Gastrocnemius medialis (tissue), 4 donors: ENCODE data around the gene USP50. TPM values are rescaled to one million over a fixed set of nuclear protein-coding genes. Genes with fewer than 3 reads are reported as not detected.

Experiments used
- ATAC-seq, 2 donors: fragments of 150-250 bp; one replicate each; pipeline ENCODE4 v1.9.1; 2016
- DNase-seq, 2 donors: peaks; one replicate each; pipeline ENCODE4 v3.0.0-alpha.2; 2019
- H3K27ac ChIP-seq, 4 donors: fragments of 200-600 bp; sonication (generic); 1 replicate in 1 of 4; 2 replicates in 3 of 4; pipeline ENCODE4 v1.5.1; 2016 to 2018; ENCODE audit warnings: mild to moderate bottlenecking in 2 of 4, moderate library complexity in 1 of 4
- H3K27me3 ChIP-seq, 3 donors: fragments of 200-600 bp; sonication (generic) in 2 of 3; 1 replicate in 1 of 3; 2 replicates in 2 of 3; pipeline versions ENCODE4 v1.5.1 to v1.6.0; 2016 to 2019; ENCODE audit warnings: mild to moderate bottlenecking in 1 of 3, moderate library complexity in 1 of 3
- H3K36me3 ChIP-seq, 2 donors: fragments of 200-600 bp; sonication (generic) in 1 of 2; one replicate each; pipeline ENCODE4 v1.5.1; 2017 to 2018
- H3K4me1 ChIP-seq, 2 donors: fragments of 200-600 bp; sonication (generic) in 1 of 2; one replicate each; pipeline ENCODE4 v1.5.1; 2016 to 2017; ENCODE audit warnings: mild to moderate bottlenecking in 2 of 2
- H3K4me3 ChIP-seq, 4 donors: fragments of 200-600 bp; sonication (generic) in 3 of 4; 1 replicate in 1 of 4; 2 replicates in 3 of 4; pipeline ENCODE4 v1.5.1; 2016 to 2019; ENCODE audit warnings: mild to moderate bottlenecking in 2 of 4
- H3K9me3 ChIP-seq, 3 donors: fragments of 200-600 bp; sonication (generic) in 2 of 3; 1 replicate in 1 of 3; 2 replicates in 2 of 3; pipeline ENCODE4 v1.5.1; 2016 to 2019
- CTCF ChIP-seq, 5 experiments: fragments of 450-650 bp in 3 of 5; fragments of 200-600 bp in 2 of 5; sonication (generic) in 2 of 5; IDR thresholded peaks in 4 of 5; conservative IDR thresholded peaks in 1 of 5; 1 replicate in 4 of 5; 2 replicates in 1 of 5; pipeline ENCODE4 v1.5.1; 2016 to 2019; ENCODE audit warnings: antibody characterized with exemption in 5 of 5, mild to moderate bottlenecking in 3 of 5, moderate library complexity in 3 of 5
- POLR2A ChIP-seq, 2 donors: fragments of 450-650 bp; IDR thresholded peaks; one replicate each; pipeline ENCODE4 v1.6.1; 2017; ENCODE audit warnings: antibody characterized with exemption in 2 of 2, mild to moderate bottlenecking in 2 of 2, moderate library complexity in 2 of 2
- in situ Hi-C, 4 donors: fragments of 200-750 bp; cut with MboI; loops; one replicate each; pipeline versions ENCODE4 v1.15.0 to v1.8.0; 2017; ENCODE audit warnings: low sequenced_read_pairs in 4 of 4
- intact Hi-C: fragments of 100-400 bp; cut with DNase I; formaldehyde crosslinking; loops from one replicate; pipeline ENCODE4 v1.15.1; 2023; ENCODE audit warnings: low total_unique reads
- total RNA-seq, 4 donors: library from RNA; depleted of rRNA; stranded (reverse); fragments of >200 nt; gene quantifications; one replicate each; pipeline versions ENCODE4 v1.1.0 to v1.2.3, GENCODE V29; 2016

The USP50 gene
- total RNA-seq, 4 donors from 2014 or later: 0.71 TPM; not detected in 3

GRCh38 chr15:50556642-50557371, 10.3 kb upstream of the USP50 start:
- ATAC-seq: no peak
- Histone ChIP-seq H3K27me3 (no peaks in the 10 kb centered on the region), H3K27ac (no peak overlapping the region), H3K4me1 (no peaks in the 10 kb centered on the region), H3K9me3 (no peaks in the 10 kb centered on the region), H3K4me3 (no peak overlapping the region), H3K36me3 (peaks cover 0 to 17% of the 10 kb centered on the region in 2 donors)
- intact Hi-C loops (no loop called here), in situ Hi-C loops (no loop called here)
- TF ChIP-seq CTCF (IDR thresholded peaks at IDR 0.05 in 4 of 5, conservative IDR thresholded peaks at IDR 0.05 in 1 of 5) (no peak), POLR2A (IDR thresholded peaks at IDR 0.05) (no peak)
- DNase-seq: no peak

- Histone ChIP-seq H3K4me3 (no peak overlapping the region), H3K27ac (no peak overlapping the region), H3K36me3 (no peaks in the 10 kb centered on the region), H3K27me3 (no peaks in the 10 kb centered on the region), H3K4me1 (no peaks in the 10 kb centered on the region), H3K9me3 (no peaks in the 10 kb centered on the region)
- in situ Hi-C loops: no loop called here
- DNase-seq (no peak), ATAC-seq (no peak)
- intact Hi-C loops: no loop called here
- TF ChIP-seq CTCF (IDR thresholded peaks at IDR 0.05 in 4 of 5, conservative IDR thresholded peaks at IDR 0.05 in 1 of 5) (no peak), POLR2A (IDR thresholded peaks at IDR 0.05) (no peak)
Measured at GRCh38 chr15:50552238-50552637, 5.8 kb upstream of the USP50 start.

GRCh38 chr15:50549326-50549725, 2.9 kb upstream of the USP50 start:
- H3K4me3 ChIP-seq: no peak overlapping the region
- DNase-seq (no peak), ATAC-seq (no peak)
- TF ChIP-seq POLR2A (IDR thresholded peaks at IDR 0.05) (no peak), CTCF (IDR thresholded peaks at IDR 0.05 in 4 of 5, conservative IDR thresholded peaks at IDR 0.05 in 1 of 5) (no peak)
- intact Hi-C loops: no loop called here
- no peaks in the 10 kb centered on the region for H3K36me3 ChIP-seq
- in situ Hi-C loops: no loop called here
- no peak overlapping the region for H3K27ac ChIP-seq
- H3K9me3 ChIP-seq: no peaks in the 10 kb centered on the region
- H3K27me3 ChIP-seq: no peaks in the 10 kb centered on the region
- no peaks in the 10 kb centered on the region for H3K4me1 ChIP-seq

- H3K27ac ChIP-seq: no peak overlapping the region
- no peaks in the 10 kb centered on the region for H3K9me3 ChIP-seq
- in situ Hi-C loops (no loop called here), intact Hi-C loops (no loop called here)
- H3K4me1 ChIP-seq: no peaks in the 10 kb centered on the region
- TF ChIP-seq CTCF (IDR thresholded peaks at IDR 0.05 in 4 of 5, conservative IDR thresholded peaks at IDR 0.05 in 1 of 5): no peak
- no peak for TF ChIP-seq POLR2A (IDR thresholded peaks at IDR 0.05)
- DNase-seq (no peak), ATAC-seq (no peak)
- H3K4me3 ChIP-seq: no peak overlapping the region
- no peaks in the 10 kb centered on the region for H3K27me3 ChIP-seq
- H3K36me3 ChIP-seq: no peaks in the 10 kb centered on the region
Measured at GRCh38 chr15:50544368-50544767, 2.1 kb downstream of the USP50 start.

- DNase-seq (no peak), ATAC-seq (no peak)
- Histone ChIP-seq H3K4me1 (no peaks in the 10 kb centered on the region), H3K4me3 (no peak overlapping the region), H3K27ac (no peak overlapping the region), H3K9me3 (no peaks in the 10 kb centered on the region), H3K27me3 (no peaks in the 10 kb centered on the region), H3K36me3 (no peaks in the 10 kb centered on the region)
- in situ Hi-C loops: no loop called here
- TF ChIP-seq CTCF (IDR thresholded peaks at IDR 0.05 in 4 of 5, conservative IDR thresholded peaks at IDR 0.05 in 1 of 5) (no peak), POLR2A (IDR thresholded peaks at IDR 0.05) (no peak)
- intact Hi-C loops: no loop called here
Measured at GRCh38 chr15:50543556-50543955, 2.9 kb downstream of the USP50 start.
